ENCODE data around the gene GSDMA.
A peak's percentile ranks its signal among the peaks of the same experiment; 100 is the strongest.
"Not testable (repeated sequence)": the region's sequence is repeated elsewhere in the genome, so short reads cannot be mapped to it uniquely, and the experiment has no call there.

GSDMA gene

DNA sequence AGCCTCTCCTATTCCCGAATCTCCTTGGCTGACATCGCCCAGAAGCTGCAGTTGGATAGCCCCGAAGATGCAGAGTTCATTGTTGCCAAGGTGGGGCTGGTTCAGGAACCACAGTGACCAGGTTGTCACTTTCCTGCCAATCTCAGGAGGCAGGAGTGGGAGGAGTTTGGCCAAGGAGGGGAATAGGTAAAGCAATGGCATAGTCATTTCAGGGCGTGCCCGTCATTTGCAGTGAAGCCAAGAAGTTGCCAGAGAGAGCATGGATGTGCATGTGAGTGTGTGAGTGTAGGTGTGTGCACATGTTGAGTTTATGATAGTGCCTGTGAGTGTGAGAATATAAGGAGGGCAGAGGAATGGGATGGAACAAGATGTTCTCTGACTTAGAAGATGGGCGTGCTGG, 32.6 kb downstream of the GSDMA start:
- DNase-seq (ENCODE audit: low read depth, low spot score) = no peak

DNA sequence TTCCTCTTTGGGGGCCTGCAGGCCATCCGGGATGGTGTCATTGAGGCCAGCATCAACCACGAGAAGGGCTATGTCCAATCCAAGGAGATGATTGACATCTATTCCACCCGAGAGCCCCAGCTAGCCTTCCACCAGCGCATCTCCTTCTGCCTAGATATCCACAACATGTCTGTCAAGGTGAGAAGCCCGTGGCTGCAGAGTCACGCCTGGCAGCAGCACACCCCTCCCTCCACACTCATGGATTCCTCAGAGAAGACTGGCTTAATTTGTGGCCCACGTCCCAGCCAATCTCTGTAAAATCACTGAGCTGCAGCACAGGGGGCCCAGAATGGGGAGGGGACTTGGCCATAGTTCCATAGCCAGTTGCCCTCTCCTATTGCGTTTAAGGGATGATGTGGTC, 33.4 kb downstream of the GSDMA start:
- no peak for DNase-seq (ENCODE audit: low read depth, low spot score)

DNA sequence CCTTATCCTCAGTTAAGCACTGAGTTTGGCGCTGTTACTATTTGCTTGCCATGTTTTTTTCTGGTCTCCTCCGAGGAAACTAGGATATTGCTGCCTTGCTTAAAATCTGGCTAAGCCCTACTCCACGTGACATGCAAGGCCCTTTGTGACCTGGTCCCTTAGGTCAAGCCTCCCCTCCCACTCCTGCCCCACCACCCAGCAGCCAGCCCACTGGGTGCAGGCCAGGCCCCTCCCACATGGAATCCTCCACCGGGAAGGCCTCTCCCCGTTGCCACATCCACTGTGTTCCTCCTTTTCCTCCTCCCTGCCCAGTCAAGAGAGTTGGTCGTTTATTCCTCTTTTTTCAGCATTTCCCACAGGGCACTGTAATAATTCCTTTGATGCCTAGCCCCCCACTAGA, 34.0 kb downstream of the GSDMA start:
- no peak for DNase-seq (ENCODE audit: low read depth, low spot score)

DNA sequence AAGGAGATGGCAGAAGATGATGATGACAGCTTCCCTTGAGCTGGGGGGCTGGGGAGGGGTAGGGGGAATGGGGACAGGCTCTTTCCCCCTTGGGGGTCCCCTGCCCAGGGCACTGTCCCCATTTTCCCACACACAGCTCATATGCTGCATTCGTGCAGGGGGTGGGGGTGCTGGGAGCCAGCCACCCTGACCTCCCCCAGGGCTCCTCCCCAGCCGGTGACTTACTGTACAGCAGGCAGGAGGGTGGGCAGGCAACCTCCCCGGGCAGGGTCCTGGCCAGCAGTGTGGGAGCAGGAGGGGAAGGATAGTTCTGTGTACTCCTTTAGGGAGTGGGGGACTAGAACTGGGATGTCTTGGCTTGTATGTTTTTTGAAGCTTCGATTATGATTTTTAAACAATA, 34.7 kb downstream of the GSDMA start:
- DNase-seq (ENCODE audit: low read depth, low spot score) = no peak

DNA sequence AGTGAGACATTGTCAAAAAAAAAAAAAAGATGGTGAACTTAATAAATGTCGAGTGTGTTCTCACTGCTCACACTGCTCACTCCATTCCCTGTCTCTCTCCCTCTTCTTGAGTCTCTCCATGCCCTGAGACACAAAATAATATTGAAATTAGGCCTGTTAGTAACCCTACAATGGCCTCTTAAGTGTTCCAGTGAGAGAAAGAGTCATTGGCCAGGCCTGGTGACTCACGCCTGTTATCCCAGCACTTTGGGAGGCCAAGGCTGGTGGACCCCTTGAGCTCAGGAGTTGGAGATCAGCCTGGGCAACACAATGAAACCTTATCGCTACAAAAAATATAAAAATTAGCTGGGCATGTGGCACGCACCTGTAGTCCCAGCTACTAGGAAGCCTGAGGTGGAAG, 36.3 kb downstream of the GSDMA start:
- DNase-seq (ENCODE audit: low read depth, low spot score) = no peak

DNA sequence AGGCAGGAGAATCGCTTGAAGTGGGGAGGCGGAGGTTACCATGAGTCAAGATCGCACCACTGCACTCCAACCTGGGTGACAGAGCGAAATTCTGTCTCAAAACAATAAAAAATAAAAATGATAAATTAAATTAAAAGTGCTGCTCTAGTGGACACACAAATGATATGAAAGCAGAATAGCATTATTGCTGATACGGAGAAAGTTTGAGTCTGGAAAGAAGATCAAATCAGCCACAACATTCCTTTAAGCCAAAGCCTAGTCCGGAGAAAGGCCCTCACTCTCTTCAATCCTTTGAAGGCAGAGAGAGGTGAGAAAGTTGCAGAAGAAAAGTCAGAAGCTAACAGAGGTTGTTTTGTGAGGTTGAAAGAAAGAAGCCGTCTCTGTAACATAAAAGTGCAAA, 37.4 kb downstream of the GSDMA start:
- DNase-seq (ENCODE audit: low read depth, low spot score) = no peak

DNA sequence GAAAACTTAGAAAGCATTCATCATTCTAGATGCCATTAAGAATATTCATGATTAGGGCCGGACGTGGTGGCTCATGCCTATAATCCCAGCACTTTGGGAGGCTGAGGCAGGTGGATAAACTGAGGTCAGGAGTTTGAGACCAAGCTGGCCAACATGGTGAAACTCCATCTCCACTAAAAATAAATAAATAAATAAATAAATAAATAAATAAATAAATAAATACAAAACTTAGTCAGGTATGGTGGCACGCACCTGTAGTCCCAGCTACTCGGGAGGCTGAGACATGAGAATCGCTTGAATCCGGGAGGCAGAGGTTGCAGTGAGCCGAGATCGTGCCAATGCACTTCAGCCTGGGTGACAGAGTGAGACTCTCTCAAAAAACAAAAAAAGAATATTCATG, 38.5 kb downstream of the GSDMA start:
- DNase-seq (ENCODE audit: low read depth, low spot score) = not testable (repeated sequence)

DNA sequence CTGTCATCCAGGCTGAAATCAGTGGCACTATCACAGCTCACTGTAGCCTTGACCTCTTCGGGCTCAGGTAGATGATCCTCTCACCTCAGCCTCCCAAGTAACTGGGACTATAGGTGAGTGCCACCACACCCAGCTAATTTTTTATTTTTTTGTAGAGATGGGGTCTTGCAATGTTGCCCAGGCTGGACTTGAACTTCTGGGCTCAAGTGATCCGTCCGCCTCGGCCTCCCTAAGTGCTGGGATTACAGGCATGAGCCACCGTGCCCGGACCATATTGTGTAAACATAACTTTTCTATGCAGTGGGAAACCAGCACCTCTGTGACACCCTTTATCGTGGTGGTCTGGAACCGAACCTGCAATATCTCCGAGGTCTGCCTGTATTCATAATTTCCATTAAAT, 41.3 kb downstream of the GSDMA start:
- DNase-seq (ENCODE audit: low read depth, low spot score) = no peak

DNA sequence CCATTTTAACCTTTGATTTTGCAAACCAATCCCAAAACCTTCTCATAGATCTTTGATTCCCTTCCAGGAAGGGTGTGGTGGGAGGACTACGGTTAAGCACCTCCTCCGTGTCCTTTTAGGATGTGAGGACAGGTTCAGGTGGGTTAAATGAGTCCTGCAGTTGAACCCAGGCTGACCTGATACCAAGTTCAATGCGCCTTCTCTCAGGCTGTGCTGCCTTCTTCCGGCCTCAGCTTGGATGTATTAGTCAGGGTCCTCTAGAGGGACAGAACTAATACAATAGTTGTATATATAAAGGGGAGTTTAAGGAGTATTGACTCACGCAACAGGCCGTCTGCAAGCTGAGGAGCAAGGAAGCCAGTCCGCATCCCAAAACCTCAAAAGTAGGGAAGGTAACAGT, 41.9 kb downstream of the GSDMA start:
- no peak for DNase-seq (ENCODE audit: low read depth, low spot score)

DNA sequence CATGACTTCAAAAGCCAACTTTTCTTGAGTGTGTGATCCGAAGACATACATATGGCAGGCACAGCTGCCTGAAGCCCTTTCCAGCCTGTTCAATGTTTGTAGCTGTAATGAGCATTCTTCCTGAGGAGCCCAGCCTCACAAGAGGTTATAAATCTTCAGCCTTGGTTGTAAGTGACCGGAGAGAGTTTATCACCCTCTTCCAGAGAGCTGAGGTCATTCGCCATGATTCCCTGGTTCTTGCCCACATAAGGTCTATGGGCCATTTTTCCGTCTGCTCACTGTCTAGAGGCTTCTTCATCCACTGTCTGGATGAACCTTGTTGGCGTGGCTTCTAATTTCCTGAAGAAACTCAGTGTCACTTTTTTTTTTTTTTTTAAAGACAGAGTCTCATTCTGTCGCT, 42.7 kb downstream of the GSDMA start:
- no peak for DNase-seq (ENCODE audit: low read depth, low spot score)

DNA sequence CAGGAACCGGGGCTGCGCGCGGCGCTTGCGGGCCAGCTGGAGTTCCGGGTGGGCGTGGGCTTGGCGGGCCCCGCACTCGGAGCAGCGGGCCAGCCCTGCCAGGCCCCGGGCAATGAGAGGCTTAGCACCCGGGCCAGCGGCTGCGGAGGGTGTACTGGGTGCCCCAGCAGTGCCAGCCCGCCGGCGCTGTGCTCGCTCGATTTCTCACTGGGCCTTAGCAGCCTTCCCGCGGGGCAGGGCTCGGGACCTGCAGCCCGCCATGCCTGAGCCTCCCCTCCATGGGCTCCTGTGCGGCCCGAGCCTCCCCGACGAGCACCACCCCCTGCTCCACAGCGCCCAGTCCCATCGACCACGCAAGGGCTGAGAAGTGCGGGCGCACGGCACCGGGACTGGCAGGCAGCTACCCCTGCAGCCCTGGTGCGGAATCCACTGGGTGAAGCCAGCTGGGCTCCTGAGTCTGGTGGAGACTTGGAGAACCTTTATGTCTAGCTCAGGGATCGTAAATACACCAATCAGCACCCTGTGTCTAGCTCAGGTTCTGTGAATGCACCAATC, 48.2 kb downstream of the GSDMA start:
- DNase-seq (ENCODE audit: low read depth, low spot score) = not testable (repeated sequence)

DNA sequence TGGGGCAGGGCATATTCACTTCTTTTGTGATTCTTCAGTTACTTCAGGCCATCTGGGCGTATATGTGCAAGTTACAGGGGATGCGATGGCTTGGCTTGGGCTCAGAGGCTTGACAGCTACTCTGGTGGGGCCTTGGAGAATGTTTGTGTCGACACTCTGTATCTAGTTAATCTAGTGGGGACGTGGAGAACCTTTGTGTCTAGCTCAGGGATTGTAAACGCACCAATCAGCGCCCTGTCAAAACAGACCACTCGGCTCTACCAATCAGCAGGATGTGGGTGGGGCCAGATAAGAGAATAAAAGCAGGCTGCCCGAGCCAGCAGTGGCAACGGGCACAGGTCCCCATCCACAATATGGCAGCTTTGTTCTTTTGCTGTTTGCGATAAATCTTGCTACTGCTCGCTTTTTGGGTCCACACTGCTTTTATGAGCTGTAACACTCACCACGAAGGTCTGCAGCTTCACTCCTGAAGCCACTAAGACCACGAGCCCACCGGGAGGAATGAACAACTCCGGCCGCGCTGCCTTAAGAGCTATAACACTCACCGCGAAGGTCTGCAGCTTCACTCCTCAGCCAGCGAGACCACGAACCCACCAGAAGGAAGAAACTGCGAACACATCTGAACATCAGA, 49.3 kb downstream of the GSDMA start:
- DNase-seq (ENCODE audit: low read depth, low spot score) = not testable (repeated sequence)

DNA sequence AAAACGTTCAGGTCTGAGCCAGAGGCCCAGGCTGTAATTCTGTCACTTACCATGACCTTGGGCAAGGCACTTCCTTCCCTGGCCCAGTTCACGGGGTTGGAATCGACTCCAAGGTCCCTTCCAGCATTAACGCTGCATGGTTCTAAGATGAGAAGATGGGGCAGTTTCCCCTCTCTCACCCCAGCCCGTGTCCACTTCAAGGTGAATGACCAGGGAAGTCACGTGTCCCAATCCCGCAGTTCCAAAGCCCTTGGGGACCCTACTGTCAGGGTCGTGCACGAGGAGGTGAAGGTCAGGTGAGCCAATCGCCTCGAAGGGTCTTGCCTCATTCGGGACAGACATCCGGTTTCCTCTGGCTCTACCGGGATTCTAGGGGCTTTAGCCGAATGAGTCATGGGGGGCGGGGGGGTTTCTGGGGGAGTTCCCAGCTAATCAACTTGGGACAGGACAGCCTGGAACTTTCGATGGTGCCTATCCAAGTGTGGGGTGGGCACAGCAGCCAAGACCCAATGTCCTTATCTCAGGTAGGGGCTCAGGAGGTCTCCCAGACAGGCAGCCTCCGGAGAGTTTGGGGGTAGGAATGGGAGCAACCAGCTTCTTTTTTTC, 51.7 kb downstream of the GSDMA start:
- no peak for DNase-seq (ENCODE audit: low read depth, low spot score)

DNA sequence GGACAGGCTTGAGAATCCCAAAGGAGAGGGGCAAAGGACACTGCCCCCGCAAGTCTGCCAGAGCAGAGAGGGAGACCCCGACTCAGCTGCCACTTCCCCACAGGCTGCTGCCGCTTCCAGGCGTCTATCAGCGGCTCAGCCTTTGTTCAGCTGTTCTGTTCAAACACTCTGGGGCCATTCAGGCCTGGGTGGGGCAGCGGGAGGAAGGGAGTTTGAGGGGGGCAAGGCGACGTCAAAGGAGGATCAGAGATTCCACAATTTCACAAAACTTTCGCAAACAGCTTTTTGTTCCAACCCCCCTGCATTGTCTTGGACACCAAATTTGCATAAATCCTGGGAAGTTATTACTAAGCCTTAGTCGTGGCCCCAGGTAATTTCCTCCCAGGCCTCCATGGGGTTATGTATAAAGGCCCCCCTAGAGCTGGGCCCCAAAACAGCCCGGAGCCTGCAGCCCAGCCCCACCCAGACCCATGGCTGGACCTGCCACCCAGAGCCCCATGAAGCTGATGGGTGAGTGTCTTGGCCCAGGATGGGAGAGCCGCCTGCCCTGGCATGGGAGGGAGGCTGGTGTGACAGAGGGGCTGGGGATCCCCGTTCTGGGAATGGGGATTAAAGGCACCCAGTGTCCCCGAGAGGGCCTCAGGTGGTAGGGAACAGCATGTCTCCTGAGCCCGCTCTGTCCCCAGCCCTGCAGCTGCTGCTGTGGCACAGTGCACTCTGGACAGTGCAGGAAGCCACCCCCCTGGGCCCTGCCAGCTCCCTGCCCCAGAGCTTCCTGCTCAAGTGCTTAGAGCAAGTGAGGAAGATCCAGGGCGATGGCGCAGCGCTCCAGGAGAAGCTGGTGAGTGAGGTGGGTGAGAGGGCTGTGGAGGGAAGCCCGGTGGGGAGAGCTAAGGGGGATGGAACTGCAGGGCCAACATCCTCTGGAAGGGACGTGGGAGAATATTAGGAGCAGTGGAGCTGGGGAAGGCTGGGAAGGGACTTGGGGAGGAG, 52.5 kb downstream of the GSDMA start, which contains the start of gene CSF3:
CSF3 (plus strand) TSS at position 436 of the 993 bp plus-strand sequence; CDS start at position 471, 35 bp downstream.
- no peak for DNase-seq (ENCODE audit: low read depth, low spot score)

DNA sequence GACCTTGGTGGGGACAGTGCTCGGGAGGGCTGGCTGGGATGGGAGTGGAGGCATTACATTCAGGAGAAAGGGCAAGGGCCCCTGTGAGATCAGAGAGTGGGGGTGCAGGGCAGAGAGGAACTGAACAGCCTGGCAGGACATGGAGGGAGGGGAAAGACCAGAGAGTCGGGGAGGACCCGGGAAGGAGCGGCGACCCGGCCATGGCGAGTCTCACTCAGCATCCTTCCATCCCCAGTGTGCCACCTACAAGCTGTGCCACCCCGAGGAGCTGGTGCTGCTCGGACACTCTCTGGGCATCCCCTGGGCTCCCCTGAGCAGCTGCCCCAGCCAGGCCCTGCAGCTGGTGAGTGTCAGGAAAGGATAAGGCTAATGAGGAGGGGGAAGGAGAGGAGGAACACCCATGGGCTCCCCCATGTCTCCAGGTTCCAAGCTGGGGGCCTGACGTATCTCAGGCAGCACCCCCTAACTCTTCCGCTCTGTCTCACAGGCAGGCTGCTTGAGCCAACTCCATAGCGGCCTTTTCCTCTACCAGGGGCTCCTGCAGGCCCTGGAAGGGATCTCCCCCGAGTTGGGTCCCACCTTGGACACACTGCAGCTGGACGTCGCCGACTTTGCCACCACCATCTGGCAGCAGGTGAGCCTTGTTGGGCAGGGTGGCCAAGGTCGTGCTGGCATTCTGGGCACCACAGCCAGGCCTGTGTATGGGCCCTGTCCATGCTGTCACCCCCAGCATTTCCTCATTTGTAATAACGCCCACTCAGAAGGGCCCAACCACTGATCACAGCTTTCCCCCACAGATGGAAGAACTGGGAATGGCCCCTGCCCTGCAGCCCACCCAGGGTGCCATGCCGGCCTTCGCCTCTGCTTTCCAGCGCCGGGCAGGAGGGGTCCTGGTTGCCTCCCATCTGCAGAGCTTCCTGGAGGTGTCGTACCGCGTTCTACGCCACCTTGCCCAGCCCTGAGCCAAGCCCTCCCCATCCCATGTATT, 53.5 kb downstream of the GSDMA start:
- no peak for DNase-seq (ENCODE audit: low read depth, low spot score)

DNA sequence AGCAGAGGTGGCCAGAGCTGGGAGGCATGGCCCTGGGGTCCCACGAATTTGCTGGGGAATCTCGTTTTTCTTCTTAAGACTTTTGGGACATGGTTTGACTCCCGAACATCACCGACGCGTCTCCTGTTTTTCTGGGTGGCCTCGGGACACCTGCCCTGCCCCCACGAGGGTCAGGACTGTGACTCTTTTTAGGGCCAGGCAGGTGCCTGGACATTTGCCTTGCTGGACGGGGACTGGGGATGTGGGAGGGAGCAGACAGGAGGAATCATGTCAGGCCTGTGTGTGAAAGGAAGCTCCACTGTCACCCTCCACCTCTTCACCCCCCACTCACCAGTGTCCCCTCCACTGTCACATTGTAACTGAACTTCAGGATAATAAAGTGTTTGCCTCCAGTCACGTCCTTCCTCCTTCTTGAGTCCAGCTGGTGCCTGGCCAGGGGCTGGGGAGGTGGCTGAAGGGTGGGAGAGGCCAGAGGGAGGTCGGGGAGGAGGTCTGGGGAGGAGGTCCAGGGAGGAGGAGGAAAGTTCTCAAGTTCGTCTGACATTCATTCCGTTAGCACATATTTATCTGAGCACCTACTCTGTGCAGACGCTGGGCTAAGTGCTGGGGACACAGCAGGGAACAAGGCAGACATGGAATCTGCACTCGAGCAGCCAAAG, 54.7 kb downstream of the GSDMA start:
- no peak for DNase-seq (ENCODE audit: low read depth, low spot score)

DNA sequence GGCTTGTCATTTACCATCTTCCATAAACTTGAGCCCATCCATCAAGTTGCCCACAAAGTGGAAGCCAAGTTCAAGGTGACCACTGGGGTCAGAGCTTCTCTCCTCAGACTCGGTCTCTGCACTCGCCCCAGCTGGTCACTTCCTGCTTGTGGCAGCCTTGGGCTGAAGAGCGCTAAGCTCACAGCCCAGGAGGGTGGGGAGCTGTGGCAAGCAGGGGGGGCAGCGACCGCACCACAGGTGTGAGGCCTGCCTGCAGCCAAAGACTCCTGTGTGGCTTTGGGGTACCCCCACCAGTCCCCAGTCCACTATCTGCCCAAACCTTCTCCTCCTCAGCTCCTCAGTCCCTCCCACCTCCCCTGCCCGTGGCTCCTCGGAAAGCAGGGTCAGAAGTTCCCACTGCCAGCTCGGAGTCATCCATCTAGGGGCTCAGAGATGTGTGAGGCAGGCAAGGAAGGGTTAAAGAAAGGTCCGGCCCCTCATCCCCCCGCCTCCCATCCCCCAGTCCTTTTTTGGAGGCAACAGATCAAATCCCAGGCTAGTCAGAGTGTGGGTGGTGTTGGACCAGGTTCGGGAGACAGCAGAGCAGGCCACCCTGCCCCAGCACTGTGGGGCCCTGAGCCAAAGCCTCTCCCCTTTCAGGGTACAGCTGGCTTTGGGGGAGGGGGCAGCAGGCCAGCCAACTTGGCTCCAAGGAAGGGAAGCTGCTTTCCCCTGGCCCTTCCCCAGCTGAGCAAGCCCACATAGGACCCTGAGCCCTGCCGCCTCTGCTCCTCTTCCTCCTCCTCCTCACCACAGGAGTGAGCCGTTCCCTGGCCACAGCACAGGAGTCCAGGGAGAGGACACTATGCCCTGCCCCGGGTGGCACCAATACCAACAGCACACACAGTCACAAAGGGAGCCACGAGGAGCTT, 55.7 kb downstream of the GSDMA start:
- no peak for DNase-seq (ENCODE audit: low read depth, low spot score)

DNA sequence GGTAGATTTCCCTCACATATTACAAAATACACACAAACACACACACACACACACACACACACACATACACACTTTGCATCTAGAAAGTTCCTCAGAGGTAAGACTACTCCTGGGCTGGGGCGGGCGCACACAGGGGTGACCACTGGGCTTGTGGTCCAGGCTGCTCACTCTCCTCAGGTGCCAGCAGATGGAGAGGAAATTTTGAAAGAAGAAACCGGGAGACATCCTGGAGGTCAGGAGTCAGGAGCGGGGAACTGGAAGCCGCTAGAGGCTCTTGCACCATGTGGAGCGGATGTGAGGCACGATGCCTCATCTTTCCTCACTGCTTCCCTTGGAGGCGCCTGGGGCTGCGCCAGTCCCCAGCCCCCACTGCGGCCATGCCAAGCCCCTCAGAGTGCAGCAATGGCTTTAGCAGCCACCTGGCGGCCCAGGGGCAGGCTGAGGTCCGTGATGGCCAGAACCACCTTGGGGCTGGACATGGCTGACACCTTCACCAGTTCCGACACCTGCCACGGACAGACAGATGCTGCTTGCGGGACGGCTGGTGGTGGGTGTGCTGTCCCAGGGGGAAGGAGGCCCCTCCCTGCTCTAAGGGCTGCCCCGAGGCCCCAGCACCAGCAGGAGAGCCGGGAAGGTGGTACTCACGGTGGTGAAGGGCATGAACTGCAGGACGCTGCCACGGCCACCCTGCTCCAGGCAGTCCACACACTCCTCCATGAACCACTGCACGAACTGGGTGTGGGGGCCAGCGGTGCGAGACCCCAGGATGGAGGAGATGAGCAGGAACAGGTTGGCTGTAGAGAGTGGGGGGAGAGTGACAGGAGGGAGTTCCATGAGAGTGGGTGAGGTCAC, 56.6 kb downstream of the GSDMA start:
- DNase-seq (ENCODE audit: low read depth, low spot score) = peak; percentile 52
